ENCODE measurements around the gene ACSL5. TPM values are rescaled to one million over a fixed set of nuclear protein-coding genes. Genes with fewer than 3 reads are reported as not detected.

ACSL5 gene
- polyA plus RNA-seq, 1 donor (not counting 4 experiments of a cell fraction or from before 2014, with no cell fraction given): 0.04 TPM

- Histone ChIP-seq H2AFZ (ENCODE audit: control insufficient read depth, low read length) (no peak overlapping the region), H3K36me3 (ENCODE audit: control insufficient read depth in 2 of 2, extremely low read depth in 1 of 2, insufficient read depth in 2 of 2, low read length in 2 of 2) (no peaks in the 10 kb centered on the region), H3K27me3 (ENCODE audit: control insufficient read depth, extremely low read depth, insufficient read depth, low read length) (no peaks in the 10 kb centered on the region), H3K27ac (ENCODE audit: control insufficient read depth, insufficient read depth, low read length) (no peak overlapping the region), H3K4me3 (ENCODE audit: control insufficient read depth in 2 of 3, extremely low read depth in 1 of 3, insufficient read depth in 2 of 3, low read depth in 1 of 3, low read length in 3 of 3) (no peak overlapping the region), H4K20me1 (ENCODE audit: control insufficient read depth, extremely low read depth, insufficient read depth, low read length) (no peaks in the 10 kb centered on the region), H3K4me2 (ENCODE audit: control insufficient read depth, extremely low read depth, insufficient read depth, low read depth, low read length) (no peak overlapping the region), H3K9me1 (ENCODE audit: control insufficient read depth, extremely low read depth, insufficient read depth, low read length) (no peaks in the 10 kb centered on the region), H3K79me2 (ENCODE audit: control insufficient read depth, insufficient read depth, low read length) (no peaks in the 10 kb centered on the region), H3K4me1 (ENCODE audit: control insufficient read depth, extremely low read depth, insufficient read depth, low read length) (no peaks in the 10 kb centered on the region), H3K9me3 (ENCODE audit: control insufficient read depth, low read depth, low read length) (no peaks in the 10 kb centered on the region), H3K9ac (ENCODE audit: control insufficient read depth, extremely low read depth, insufficient read depth, low read length) (no peak overlapping the region)
- no peak for FAIRE-seq
- DNase-seq (ENCODE audit: low read depth, low spot score): no peak
- TF ChIP-seq EZH2 (IDR thresholded peaks at IDR 0.05; ENCODE audit: low read length) (no peak), CTCF (optimal IDR thresholded peaks at IDR 0.05 in 1 of 3, IDR thresholded peaks at IDR 0.05 in 1 of 3, conservative IDR thresholded peaks at IDR 0.05 in 1 of 3; ENCODE audit: extremely low read depth in 1 of 3, insufficient read depth in 2 of 3, low read length in 3 of 3) (no peak)
- dilution Hi-C loops (cut with MboI; ENCODE audit: extremely low pct_ligation_motif_present, low sequenced_read_pairs): no loop called here
These were observed 35.0 kb upstream of the ACSL5 start for GRCh38 chr10:112338957-112339356.

- H3K4me1 ChIP-seq (ENCODE audit: control insufficient read depth, extremely low read depth, insufficient read depth, low read length): no peaks in the 10 kb centered on the region
- no peaks in the 10 kb centered on the region for H3K79me2 ChIP-seq (ENCODE audit: control insufficient read depth, insufficient read depth, low read length)
- no peaks in the 10 kb centered on the region for H3K9me3 ChIP-seq (ENCODE audit: control insufficient read depth, low read depth, low read length)
- H3K27me3 ChIP-seq (ENCODE audit: control insufficient read depth, extremely low read depth, insufficient read depth, low read length): no peaks in the 10 kb centered on the region
- no peak overlapping the region for H3K27ac ChIP-seq (ENCODE audit: control insufficient read depth, insufficient read depth, low read length)
- no peak overlapping the region for H3K9ac ChIP-seq (ENCODE audit: control insufficient read depth, extremely low read depth, insufficient read depth, low read length)
- dilution Hi-C loops (cut with MboI; ENCODE audit: extremely low pct_ligation_motif_present, low sequenced_read_pairs): no loop called here
- no peak overlapping the region for H2AFZ ChIP-seq (ENCODE audit: control insufficient read depth, low read length)
- H3K9me1 ChIP-seq (ENCODE audit: control insufficient read depth, extremely low read depth, insufficient read depth, low read length): no peaks in the 10 kb centered on the region
- no peak overlapping the region for H3K4me2 ChIP-seq (ENCODE audit: control insufficient read depth, extremely low read depth, insufficient read depth, low read depth, low read length)
- TF ChIP-seq CTCF (optimal IDR thresholded peaks at IDR 0.05 in 1 of 3, IDR thresholded peaks at IDR 0.05 in 1 of 3, conservative IDR thresholded peaks at IDR 0.05 in 1 of 3; ENCODE audit: extremely low read depth in 1 of 3, insufficient read depth in 2 of 3, low read length in 3 of 3): no peak
- TF ChIP-seq EZH2 (IDR thresholded peaks at IDR 0.05; ENCODE audit: low read length): no peak
- H3K36me3 ChIP-seq (ENCODE audit: control insufficient read depth in 2 of 2, extremely low read depth in 1 of 2, insufficient read depth in 2 of 2, low read length in 2 of 2): no peaks in the 10 kb centered on the region
- H4K20me1 ChIP-seq (ENCODE audit: control insufficient read depth, extremely low read depth, insufficient read depth, low read length): no peaks in the 10 kb centered on the region
- no peak overlapping the region for H3K4me3 ChIP-seq (ENCODE audit: control insufficient read depth in 2 of 3, extremely low read depth in 1 of 3, insufficient read depth in 2 of 3, low read depth in 1 of 3, low read length in 3 of 3)
- FAIRE-seq (no peak), DNase-seq (ENCODE audit: low read depth, low spot score) (no peak)
These were observed 33.3 kb upstream of the ACSL5 start for GRCh38 chr10:112340601-112341000.

Measured in keratinocyte (primary cell).